ENCODE results near the gene ITIH3. TPM values are rescaled to one million over a fixed set of nuclear protein-coding genes. Genes with fewer than 3 reads are reported as not detected.

Gene ITIH3
- total RNA-seq, 2 experiments from 2014 or later: not detected

DNA sequence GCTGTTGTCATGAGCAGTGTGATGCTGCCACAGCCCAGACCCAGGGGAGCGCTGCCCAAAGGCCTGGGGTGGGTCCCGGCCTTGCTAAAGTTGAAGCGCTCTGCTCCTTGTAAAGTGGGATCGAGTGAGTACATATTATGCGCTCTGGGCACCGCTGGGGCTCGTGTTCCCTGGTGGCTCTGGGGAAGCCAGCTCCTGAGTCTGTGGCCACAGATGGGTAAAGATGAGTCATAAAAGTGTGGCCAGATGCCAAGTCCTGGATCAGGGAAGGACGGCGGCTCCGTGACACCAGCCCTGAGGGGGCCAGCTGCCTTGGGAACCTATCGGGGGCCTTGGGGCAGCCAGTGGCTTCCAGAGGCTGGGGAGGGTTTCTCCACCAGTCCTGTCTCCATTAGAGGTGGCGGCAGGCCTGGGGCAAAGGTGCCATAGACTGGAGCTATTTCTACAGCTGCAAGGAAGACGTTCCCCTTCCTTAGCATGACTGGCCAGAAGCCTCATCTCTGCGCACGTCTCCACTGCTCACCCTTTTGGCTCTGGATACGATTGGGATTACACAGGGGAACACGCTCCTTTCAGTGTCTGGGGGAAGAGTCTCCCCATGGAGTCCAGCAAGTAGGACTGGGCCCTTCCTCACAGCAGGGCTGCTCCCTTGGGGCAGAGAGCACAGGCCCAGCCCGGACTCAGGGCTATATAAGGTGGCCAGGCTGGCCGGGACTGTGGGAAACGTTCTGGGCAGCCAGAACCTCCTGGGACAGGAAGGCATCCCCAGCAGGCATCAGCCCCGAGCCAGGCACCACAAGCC is 37.1 kb downstream of the ITIH3 start:
- ChIA-PET POLR2A (no interaction called here), CTCF (no interaction called here)
- no peak overlapping the region for H3K4me3 ChIP-seq (ENCODE audit: low read length)
- TF ChIP-seq, protein P1, sequence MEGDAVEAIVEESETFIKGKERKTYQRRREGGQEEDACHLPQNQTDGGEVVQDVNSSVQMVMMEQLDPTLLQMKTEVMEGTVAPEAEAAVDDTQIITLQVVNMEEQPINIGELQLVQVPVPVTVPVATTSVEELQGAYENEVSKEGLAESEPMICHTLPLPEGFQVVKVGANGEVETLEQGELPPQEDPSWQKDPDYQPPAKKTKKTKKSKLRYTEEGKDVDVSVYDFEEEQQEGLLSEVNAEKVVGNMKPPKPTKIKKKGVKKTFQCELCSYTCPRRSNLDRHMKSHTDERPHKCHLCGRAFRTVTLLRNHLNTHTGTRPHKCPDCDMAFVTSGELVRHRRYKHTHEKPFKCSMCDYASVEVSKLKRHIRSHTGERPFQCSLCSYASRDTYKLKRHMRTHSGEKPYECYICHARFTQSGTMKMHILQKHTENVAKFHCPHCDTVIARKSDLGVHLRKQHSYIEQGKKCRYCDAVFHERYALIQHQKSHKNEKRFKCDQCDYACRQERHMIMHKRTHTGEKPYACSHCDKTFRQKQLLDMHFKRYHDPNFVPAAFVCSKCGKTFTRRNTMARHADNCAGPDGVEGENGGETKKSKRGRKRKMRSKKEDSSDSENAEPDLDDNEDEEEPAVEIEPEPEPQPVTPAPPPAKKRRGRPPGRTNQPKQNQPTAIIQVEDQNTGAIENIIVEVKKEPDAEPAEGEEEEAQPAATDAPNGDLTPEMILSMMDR (IDR thresholded peaks at IDR 0.05): no peak
- Mint-ChIP-seq H3K4me3 (no peak overlapping the region), H3K9me3 (no peaks in the 10 kb centered on the region), H3K27me3 (no peaks in the 10 kb centered on the region), H3K27ac (no peak overlapping the region), H3K4me1 (ENCODE audit: low read depth) (no peaks in the 10 kb centered on the region), H3K36me3 (ENCODE audit: low read depth) (peaks cover 12% of the 10 kb centered on the region)
- DNase-seq (no peak), ATAC-seq (ENCODE audit: poor library complexity) (no peak)
- H3K36me3 ChIP-seq (ENCODE audit: insufficient read depth, low read length): peaks cover 19% of the 10 kb centered on the region
- H3K27ac ChIP-seq (ENCODE audit: low read depth in 1 of 2, low read length in 2 of 2): no peak overlapping the region
- intact Hi-C loops (cut with DNase I, micrococcal nuclease): no loop called here
- H3K9me3 ChIP-seq (ENCODE audit: control insufficient read depth in 1 of 2, insufficient read depth in 1 of 2, low read length in 2 of 2): no peaks in the 10 kb centered on the region
- H3K27me3 ChIP-seq (ENCODE audit: control insufficient read depth in 1 of 2, insufficient read depth in 2 of 2, low read length in 2 of 2): no peaks in the 10 kb centered on the region
- no peaks in the 10 kb centered on the region for H3K4me1 ChIP-seq (ENCODE audit: insufficient read depth, low read length)

DNA sequence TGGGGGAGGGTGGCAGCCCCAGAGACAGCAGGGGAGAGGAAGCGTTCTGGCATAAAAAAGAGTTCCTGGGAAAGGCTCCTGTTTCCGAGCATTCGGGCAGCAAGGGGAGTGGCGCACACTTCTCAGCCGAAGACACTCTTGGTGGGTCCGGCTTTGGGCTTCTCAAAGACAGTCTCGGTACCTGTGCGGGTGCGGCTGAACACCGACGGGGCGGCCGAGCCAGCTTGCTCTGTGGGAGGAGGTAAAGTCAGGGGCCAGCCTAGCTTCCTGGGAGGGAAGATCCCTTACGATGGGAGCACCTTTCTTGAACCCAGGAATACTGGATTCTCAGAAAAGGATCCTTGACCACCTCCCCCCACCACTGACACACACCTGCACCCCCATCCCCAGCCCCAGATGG is 38.6 kb downstream of the ITIH3 start:
- no peak overlapping the region for H3K27ac ChIP-seq (ENCODE audit: low read depth in 1 of 2, low read length in 2 of 2)
- no peaks in the 10 kb centered on the region for H3K27me3 Mint-ChIP-seq
- H3K4me3 Mint-ChIP-seq: no peak overlapping the region
- DNase-seq: no peak
- no peaks in the 10 kb centered on the region for H3K27me3 ChIP-seq (ENCODE audit: control insufficient read depth in 1 of 2, insufficient read depth in 2 of 2, low read length in 2 of 2)
- no peaks in the 10 kb centered on the region for H3K9me3 Mint-ChIP-seq
- H3K4me3 ChIP-seq (ENCODE audit: low read length): no peak overlapping the region
- ChIA-PET CTCF (no interaction called here), POLR2A (no interaction called here)
- H3K4me1 ChIP-seq (ENCODE audit: insufficient read depth, low read length): peaks cover 8% of the 10 kb centered on the region
- peaks cover 23% of the 10 kb centered on the region for H3K36me3 Mint-ChIP-seq (ENCODE audit: low read depth)
- no peak for ATAC-seq (ENCODE audit: poor library complexity)
- intact Hi-C loops (cut with DNase I, micrococcal nuclease): no loop called here
- TF ChIP-seq, protein P1 (IDR thresholded peaks at IDR 0.05): no peak
- no peak overlapping the region for H3K27ac Mint-ChIP-seq
- peaks cover 10% of the 10 kb centered on the region for H3K4me1 Mint-ChIP-seq (ENCODE audit: low read depth)
- no peaks in the 10 kb centered on the region for H3K9me3 ChIP-seq (ENCODE audit: control insufficient read depth in 1 of 2, insufficient read depth in 1 of 2, low read length in 2 of 2)
- H3K36me3 ChIP-seq (ENCODE audit: insufficient read depth, low read length): peaks cover 24% of the 10 kb centered on the region

DNA sequence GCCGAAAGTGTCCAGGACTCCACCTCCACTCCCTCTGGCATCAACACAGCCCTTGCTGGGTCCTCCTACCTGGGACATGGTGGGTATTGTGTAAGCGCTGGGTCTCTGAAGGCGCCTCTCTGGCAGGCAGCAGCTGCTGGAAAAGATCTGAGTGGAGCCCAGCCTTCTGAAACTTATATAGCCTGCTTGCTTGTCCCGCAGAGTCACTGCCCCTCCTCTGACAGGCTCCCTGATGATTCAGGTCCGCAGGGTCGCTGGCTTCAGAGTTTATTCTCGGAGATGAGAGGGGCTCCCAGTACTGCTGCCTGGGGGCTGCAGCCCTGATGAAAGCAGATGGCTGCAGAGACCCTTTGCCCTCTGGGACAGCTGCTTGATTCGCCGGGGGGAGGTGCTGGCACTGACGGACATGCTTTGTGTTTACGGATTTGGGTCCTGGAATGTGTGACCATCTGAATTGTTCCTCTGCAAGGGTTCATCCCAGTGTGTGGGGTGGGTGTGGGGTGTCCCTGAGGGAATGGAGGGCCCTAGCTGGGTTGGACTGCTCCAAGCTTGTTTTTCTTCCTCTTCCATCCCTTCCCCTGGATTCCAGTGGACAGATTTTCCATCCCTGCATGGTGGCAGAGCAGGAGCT is 40.4 kb downstream of the ITIH3 start, which contains the start of gene MUSTN1:
MUSTN1 (minus strand) TSS at position 149 of the 631 bp plus-strand sequence; CDS start at position 78, 71 bp downstream.
- ATAC-seq (ENCODE audit: poor library complexity) (no peak), DNase-seq (no peak)
- intact Hi-C loops (cut with DNase I, micrococcal nuclease): no loop called here
- TF ChIP-seq, protein P1 (IDR thresholded peaks at IDR 0.05): no peak
- peaks cover 23% of the 10 kb centered on the region for H3K4me1 Mint-ChIP-seq (ENCODE audit: low read depth)
- POLR2A ChIA-PET: no interaction called here
- H3K4me3 Mint-ChIP-seq: no peak within 1 kb of the TSS
- H3K9me3 ChIP-seq (ENCODE audit: control insufficient read depth in 1 of 2, insufficient read depth in 1 of 2, low read length in 2 of 2): no peaks in the 10 kb centered on the region
- H3K27me3 ChIP-seq (ENCODE audit: control insufficient read depth in 1 of 2, insufficient read depth in 2 of 2, low read length in 2 of 2): no peaks in the 10 kb centered on the region
- CTCF ChIA-PET: no interaction called here
- no peaks in the 10 kb centered on the region for H3K27me3 Mint-ChIP-seq
- no peak within 1 kb of the TSS for H3K27ac ChIP-seq (ENCODE audit: low read depth in 1 of 2, low read length in 2 of 2)
- peaks cover 24% of the 10 kb centered on the region for H3K36me3 Mint-ChIP-seq (ENCODE audit: low read depth)
- no peak within 1 kb of the TSS for H3K4me3 ChIP-seq (ENCODE audit: low read length)
- H3K4me1 ChIP-seq (ENCODE audit: insufficient read depth, low read length): peaks cover 21% of the 10 kb centered on the region
- peaks cover 26% of the 10 kb centered on the region for H3K36me3 ChIP-seq (ENCODE audit: insufficient read depth, low read length)
- H3K9me3 Mint-ChIP-seq: no peaks in the 10 kb centered on the region
- H3K27ac Mint-ChIP-seq: no peak within 1 kb of the TSS
